GM23248 (cell line): Measurements from ENCODE around the gene PPIP5K2. TPM values are rescaled to one million over a fixed set of nuclear protein-coding genes. Genes with fewer than 3 reads are reported as not detected.
"Not testable (repeated sequence)": the region's sequence is repeated elsewhere in the genome, so short reads cannot be mapped to it uniquely, and the experiment has no call there.

Source experiments
- DNase-seq: peaks from one replicate; pipeline ENCODE4 v3.0.0-alpha.2; 2015
- H2AFZ ChIP-seq: fragments of 200-600 bp; sonication (generic); 2 replicates; pipeline ENCODE4 v1.6.1; 2016; ENCODE audit warnings: antibody characterized with exemption
- H3F3A ChIP-seq: fragments of 200-600 bp; sonication (generic); 2 replicates; pipeline ENCODE4 v1.6.1; 2016; ENCODE audit warnings: mild to moderate bottlenecking, antibody characterized with exemption, mixed run types; ENCODE audit not compliant: insufficient read depth
- H3K27ac ChIP-seq: fragments of 200-600 bp; sonication (generic); 2 replicates; pipeline ENCODE4 v1.5.1; 2016; ENCODE audit warnings: mild to moderate bottlenecking
- H3K27me3 ChIP-seq: fragments of 200-600 bp; sonication (generic); replicated peaks from 2 replicates; pipeline ENCODE4 v1.6.1; 2016; ENCODE audit warnings: mild to moderate bottlenecking; ENCODE audit not compliant: insufficient read depth
- H3K36me3 ChIP-seq: fragments of 200-600 bp; sonication (generic); 2 replicates; pipeline ENCODE4 v1.6.1; 2016; ENCODE audit warnings: low read depth, mild to moderate bottlenecking
- H3K4me1 ChIP-seq: fragments of 200-600 bp; sonication (generic); 2 replicates; pipeline ENCODE4 v1.6.1; 2016; ENCODE audit warnings: mild to moderate bottlenecking; ENCODE audit not compliant: insufficient read depth
- H3K4me2 ChIP-seq: fragments of 200-600 bp; sonication (generic); one replicate; pipeline ENCODE4 v1.6.1; 2016; ENCODE audit warnings: mild to moderate bottlenecking; ENCODE audit not compliant: unreplicated experiment
- H3K4me3 ChIP-seq: fragments of 200-600 bp; sonication (generic); 2 replicates; pipeline ENCODE4 v1.5.1; 2016; ENCODE audit warnings: mild to moderate bottlenecking
- H3K79me2 ChIP-seq: fragments of 200-600 bp; sonication (generic); 2 replicates; pipeline ENCODE4 v1.6.1; 2016; ENCODE audit warnings: mild to moderate bottlenecking; ENCODE audit not compliant: insufficient read depth
- H3K9ac ChIP-seq: fragments of 200-600 bp; sonication (generic); 2 replicates; pipeline ENCODE4 v1.6.1; 2016; ENCODE audit warnings: mild to moderate bottlenecking
- H3K9me2 ChIP-seq: fragments of 200-600 bp; sonication (generic); 2 replicates; pipeline ENCODE4 v1.6.1; 2016; ENCODE audit warnings: mixed run types, mild to moderate bottlenecking, moderate library complexity; ENCODE audit not compliant: insufficient read depth
- H3K9me3 ChIP-seq: fragments of 200-600 bp; sonication (generic); one replicate; pipeline ENCODE4 v1.6.1; 2017; ENCODE audit warnings: low read depth
- H4K20me1 ChIP-seq: fragments of 200-600 bp; sonication (generic); 2 replicates; pipeline ENCODE4 v1.6.0; 2016; ENCODE audit not compliant: insufficient read depth
- EZH2 ChIP-seq: fragments of 200-600 bp; sonication (generic); IDR thresholded peaks from 2 replicates; pipeline ENCODE4 v1.6.1; 2018; ENCODE audit warnings: antibody characterized with exemption, mild to moderate bottlenecking; ENCODE audit not compliant: insufficient read depth, poor library complexity, severe bottlenecking
- EZH2phosphoT487 ChIP-seq: fragments of 200-600 bp; sonication (generic); IDR thresholded peaks from 2 replicates; pipeline ENCODE4 v1.6.1; 2018; ENCODE audit warnings: antibody characterized with exemption, moderate library complexity, mild to moderate bottlenecking, low read depth; ENCODE audit not compliant: insufficient read depth
- WGBS, 2 experiments: methylation state at CpG; one replicate each; pipeline ENCODE4 v1.1.6; 2015 to 2017; ENCODE audit warnings: low lambda C conversion rate in 2 of 2, low coverage in 1 of 2; ENCODE audit errors: missing lambda C conversion rate in 2 of 2; 5-methylcytosine and 5-hydroxymethylcytosine counted together
- in situ Hi-C: fragments of 300-500 bp; cut with MboI; formaldehyde crosslinking; loops from 2 replicates; pipeline ENCODE4 v1.15.0; 2020
- polyA plus RNA-seq: library from polyadenylated mRNA; unstranded; fragments of >200 nt; fragmentation: Nextera tagmentation; extraction: Ambion mirVana; gene quantifications from 2 replicates; pipeline ENCODE4 v1.2.1, GENCODE V29; 2016
- total RNA-seq: library from RNA; depleted of rRNA; stranded (reverse); fragments of >200 nt; shearing (Covaris generic); gene quantifications from 2 replicates; pipeline ENCODE4 v1.2.3, GENCODE V29; 2014; rRNA removed

PPIP5K2 gene
- 58.8 and 65.6 TPM in 2 replicates for total RNA-seq
- polyA plus RNA-seq, result 42.3 and 47.5 TPM in 2 replicates

GRCh38 chr5:103119765-103120606 lies at the start of gene PPIP5K2, which contains the start of gene GIN1:
PPIP5K2 (plus strand) TSS chr5:103120301; CDS start chr5:103129590, 9,289 bp downstream.
GIN1 (minus strand) TSS chr5:103120138; CDS start chr5:103108707, 11,431 bp downstream.
- in situ Hi-C loops, result no loop called here
- H3K79me2 ChIP-seq, result peaks cover 88% of the 10 kb centered on the region
- 1 to 2% methylated on average over 46 of the region's 46 CpGs for WGBS, 2 experiments
- peak within 1 kb of the TSS; percentile 92 for H3K4me3 ChIP-seq
- H3K9me2 ChIP-seq, result no peaks in the 10 kb centered on the region
- no peaks in the 10 kb centered on the region for H3K9me3 ChIP-seq
- H3K27ac ChIP-seq, result peak within 1 kb of the TSS; percentile 99
- TF ChIP-seq EZH2 (no peak), EZH2phosphoT487 (no peak)
- H4K20me1 ChIP-seq, result no peaks in the 10 kb centered on the region
- peak within 1 kb of the TSS; percentile 99 for H3K4me2 ChIP-seq
- H3K36me3 ChIP-seq, result no peaks in the 10 kb centered on the region
- peak within 1 kb of the TSS; percentile 99 for H3K9ac ChIP-seq
- peaks cover 29% of the 10 kb centered on the region for H3K4me1 ChIP-seq
- H3F3A ChIP-seq, result peaks cover 16% of the 10 kb centered on the region
- peak; percentile 98 for DNase-seq
- H2AFZ ChIP-seq, result peak within 1 kb of the TSS; percentile 94
- no peaks in the 10 kb centered on the region for H3K27me3 ChIP-seq

DNA sequence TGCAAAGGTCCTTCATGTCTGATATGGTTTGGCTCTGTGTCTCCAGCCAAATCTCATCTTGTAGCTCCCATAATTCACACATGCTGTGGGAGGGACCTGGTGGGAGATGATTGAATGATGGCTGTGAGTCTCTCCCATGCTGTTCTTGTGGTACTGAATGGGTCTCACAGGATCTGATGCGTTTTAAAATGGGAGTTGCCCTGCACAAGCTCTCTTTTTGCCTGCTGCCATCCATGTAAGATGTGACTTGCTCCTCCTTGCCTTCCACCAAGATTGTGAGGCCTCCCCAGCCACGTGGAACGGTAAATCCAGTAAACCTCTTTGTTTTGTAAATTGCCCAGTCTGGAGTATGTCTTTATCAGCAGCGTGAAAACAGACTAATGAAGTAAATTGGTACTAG lies 46.6 kb upstream of the PPIP5K2 start:
- H3K4me3 ChIP-seq, H3K4me1 ChIP-seq, in situ Hi-C loops, H3K27ac ChIP-seq, H3K9me2 ChIP-seq, H3K9ac ChIP-seq, H2AFZ ChIP-seq, H3K9me3 ChIP-seq, H3F3A ChIP-seq, H4K20me1 ChIP-seq, H3K79me2 ChIP-seq, H3K4me2 ChIP-seq, H3K27me3 ChIP-seq, DNase-seq, H3K36me3 ChIP-seq: not testable (repeated sequence)
- WGBS, 2 experiments, result 35 to 40% methylated on average over 4 of the region's 4 CpGs

- no peak for DNase-seq
- no peaks in the 10 kb centered on the region for H3K36me3 ChIP-seq
- 51 to 53% methylated on average over 4 of the region's 4 CpGs for WGBS, 2 experiments
- no peaks in the 10 kb centered on the region for H3K27me3 ChIP-seq
- in situ Hi-C loops, result no loop called here
- H3K27ac ChIP-seq, result no peak overlapping the region
- no peaks in the 10 kb centered on the region for H3K4me1 ChIP-seq
- no peak overlapping the region for H2AFZ ChIP-seq
- no peaks in the 10 kb centered on the region for H3K79me2 ChIP-seq
- no peaks in the 10 kb centered on the region for H3K9me2 ChIP-seq
- no peaks in the 10 kb centered on the region for H3F3A ChIP-seq
- H4K20me1 ChIP-seq, result no peaks in the 10 kb centered on the region
- H3K4me2 ChIP-seq, result no peak overlapping the region
- H3K4me3 ChIP-seq, result no peak overlapping the region
- TF ChIP-seq EZH2 (no peak), EZH2phosphoT487 (no peak)
- no peaks in the 10 kb centered on the region for H3K9me3 ChIP-seq
- H3K9ac ChIP-seq, result no peak overlapping the region
These were observed 44.7 kb upstream of the PPIP5K2 start for GRCh38 chr5:103075442-103075841.

- Histone ChIP-seq H3K4me3 (no peak overlapping the region), H3K4me2 (no peak overlapping the region), H3F3A (no peaks in the 10 kb centered on the region), H3K27me3 (no peaks in the 10 kb centered on the region), H3K9me2 (no peaks in the 10 kb centered on the region), H3K9me3 (peaks cover 5% of the 10 kb centered on the region), H4K20me1 (no peaks in the 10 kb centered on the region), H2AFZ (no peak overlapping the region), H3K36me3 (no peaks in the 10 kb centered on the region), H3K9ac (no peak overlapping the region), H3K79me2 (no peaks in the 10 kb centered on the region), H3K4me1 (no peaks in the 10 kb centered on the region), H3K27ac (no peak overlapping the region)
- 97 to 100% methylated on average over 4 of the region's 4 CpGs for WGBS, 2 experiments
- DNase-seq, result no peak
- in situ Hi-C loops, result no loop called here
- TF ChIP-seq EZH2phosphoT487 (no peak), EZH2 (no peak)
These were observed 40.3 kb upstream of the PPIP5K2 start for GRCh38 chr5:103079796-103080195.
